ENCODE results near the gene RBM47. TPM values are rescaled to one million over a fixed set of nuclear protein-coding genes. Genes with fewer than 3 reads are reported as not detected.
"Not testable (repeated sequence)": the region's sequence is repeated elsewhere in the genome, so short reads cannot be mapped to it uniquely, and the experiment has no call there.

Gene RBM47
- total and polyA plus RNA-seq, 2 donors (not counting 1 experiment from before 2014, with no cell fraction given), result 5.6 to 12.9 TPM

DNA sequence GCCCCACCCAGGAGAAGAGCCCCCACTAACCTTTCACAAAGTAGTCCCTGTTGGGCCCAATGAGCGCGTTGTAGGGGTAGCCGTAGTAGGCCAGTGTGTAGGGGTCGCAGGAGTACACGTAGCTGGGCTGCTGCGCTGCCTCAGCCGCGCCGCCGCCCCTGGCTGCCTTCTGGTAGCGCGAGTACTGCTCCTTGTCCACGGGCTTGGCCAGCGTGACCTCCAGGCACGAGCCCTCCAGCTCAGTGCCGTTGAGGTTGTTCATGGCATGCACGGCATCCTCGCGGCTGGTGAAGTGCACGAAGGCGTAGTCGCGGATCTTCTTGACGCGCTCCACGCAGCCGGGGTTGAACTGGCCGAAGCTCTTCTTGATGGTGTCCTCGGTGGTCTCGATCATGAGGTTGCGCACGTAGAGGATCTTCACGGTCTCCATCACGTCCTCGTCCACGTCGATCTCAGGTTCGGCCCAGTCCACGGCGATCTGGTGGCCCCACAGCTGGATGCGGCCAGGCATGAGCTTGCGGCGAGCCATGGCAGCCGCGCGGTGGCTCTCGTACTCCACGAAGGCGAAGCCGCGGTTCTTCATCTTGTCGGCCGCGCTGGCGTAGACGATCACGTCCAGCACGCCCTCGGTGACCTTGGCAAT is 191.8 kb downstream of the RBM47 start:
- no peak overlapping the region for H3K27ac ChIP-seq (ENCODE audit: low read length in 2 of 2)
- no peak overlapping the region for H3K9ac ChIP-seq (ENCODE audit: low read length)
- no peaks in the 10 kb centered on the region for H3K79me2 ChIP-seq (ENCODE audit: control insufficient read depth, insufficient read depth, low read length)
- intact Hi-C loops (cut with micrococcal nuclease), result no loop called here
- WGBS (ENCODE audit: insufficient coverage), result 98% methylated on average over 59 of the region's 59 CpGs
- H3K4me1 ChIP-seq (ENCODE audit: control insufficient read depth in 2 of 2, insufficient read depth in 2 of 2, low read length in 2 of 2), result no peaks in the 10 kb centered on the region
- H3K4me2 ChIP-seq (replicated peaks; ENCODE audit: low read depth, low read length, poor library complexity, severe bottlenecking), result no peak overlapping the region
- H2AFZ ChIP-seq (ENCODE audit: insufficient read depth, low read depth, low read length, poor library complexity, severe bottlenecking), result no peak overlapping the region
- no peaks in the 10 kb centered on the region for H3K4me1 Mint-ChIP-seq
- H3K9me3 Mint-ChIP-seq (ENCODE audit: insufficient read depth), result no peaks in the 10 kb centered on the region
- no peak overlapping the region for H3K27ac Mint-ChIP-seq
- no peaks in the 10 kb centered on the region for H3K36me3 ChIP-seq (replicated peaks in 1 of 2; ENCODE audit: control extremely low read depth in 1 of 2, control insufficient read depth in 1 of 2, extremely low read depth in 1 of 2, insufficient read depth in 2 of 2, low read length in 1 of 2)
- H3K9me3 ChIP-seq (ENCODE audit: control extremely low read depth in 1 of 3, control insufficient read depth in 2 of 3, insufficient read depth in 1 of 3, low read length in 2 of 3), result peaks cover 0 to 15% (median 0%) of the 10 kb centered on the region in 3 donors
- ATAC-seq (ENCODE audit: low read depth), result no peak
- TF ChIP-seq EZH2 (IDR thresholded peaks at IDR 0.05; ENCODE audit: borderline replicate concordance, insufficient read depth, low read depth, low read length, poor library complexity, severe bottlenecking), result no peak
- TF ChIP-seq, protein P1, sequence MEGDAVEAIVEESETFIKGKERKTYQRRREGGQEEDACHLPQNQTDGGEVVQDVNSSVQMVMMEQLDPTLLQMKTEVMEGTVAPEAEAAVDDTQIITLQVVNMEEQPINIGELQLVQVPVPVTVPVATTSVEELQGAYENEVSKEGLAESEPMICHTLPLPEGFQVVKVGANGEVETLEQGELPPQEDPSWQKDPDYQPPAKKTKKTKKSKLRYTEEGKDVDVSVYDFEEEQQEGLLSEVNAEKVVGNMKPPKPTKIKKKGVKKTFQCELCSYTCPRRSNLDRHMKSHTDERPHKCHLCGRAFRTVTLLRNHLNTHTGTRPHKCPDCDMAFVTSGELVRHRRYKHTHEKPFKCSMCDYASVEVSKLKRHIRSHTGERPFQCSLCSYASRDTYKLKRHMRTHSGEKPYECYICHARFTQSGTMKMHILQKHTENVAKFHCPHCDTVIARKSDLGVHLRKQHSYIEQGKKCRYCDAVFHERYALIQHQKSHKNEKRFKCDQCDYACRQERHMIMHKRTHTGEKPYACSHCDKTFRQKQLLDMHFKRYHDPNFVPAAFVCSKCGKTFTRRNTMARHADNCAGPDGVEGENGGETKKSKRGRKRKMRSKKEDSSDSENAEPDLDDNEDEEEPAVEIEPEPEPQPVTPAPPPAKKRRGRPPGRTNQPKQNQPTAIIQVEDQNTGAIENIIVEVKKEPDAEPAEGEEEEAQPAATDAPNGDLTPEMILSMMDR (IDR thresholded peaks at IDR 0.05), result no peak
- H3K4me3 Mint-ChIP-seq, result no peak overlapping the region
- H3K27me3 Mint-ChIP-seq, result no peaks in the 10 kb centered on the region
- no peak for DNase-seq
- H3K4me3 ChIP-seq (ENCODE audit: control extremely low read depth in 1 of 5, extremely low read depth in 1 of 5, insufficient read depth in 1 of 5, low read depth in 2 of 5, low read length in 4 of 5), result no peak overlapping the region
- ChIA-PET POLR2A (no interaction called here), CTCF (no interaction called here)
- no peaks in the 10 kb centered on the region for H3K27me3 ChIP-seq (replicated peaks in 1 of 4; ENCODE audit: control extremely low read depth in 1 of 4, control insufficient read depth in 3 of 4, insufficient read depth in 4 of 4, low read length in 3 of 4)
- no peaks in the 10 kb centered on the region for H4K20me1 ChIP-seq (ENCODE audit: control insufficient read depth, insufficient read depth, low read length, poor library complexity, severe bottlenecking)

DNA sequence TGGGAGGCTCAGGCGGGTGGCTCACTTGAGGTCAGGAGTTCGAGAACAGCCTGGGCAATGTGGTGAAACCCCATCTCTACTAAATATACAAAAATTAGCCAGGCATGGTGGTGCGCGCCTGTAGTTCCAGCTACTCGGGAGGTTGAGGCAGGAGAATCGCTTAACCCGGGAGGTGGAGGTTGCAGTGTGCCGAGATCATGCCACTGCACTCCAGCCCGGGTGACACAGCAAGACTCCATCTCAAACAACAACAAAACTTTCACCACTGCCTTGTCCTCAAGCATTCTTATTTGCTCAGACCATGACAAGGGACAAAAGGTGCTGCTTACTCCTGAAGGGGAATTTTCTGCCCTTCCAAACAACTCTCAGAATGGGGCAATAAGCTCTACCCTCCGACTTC is 194.4 kb downstream of the RBM47 start:
- H3K4me1 Mint-ChIP-seq; intact Hi-C loops (cut with micrococcal nuclease); CTCF ChIA-PET: not testable (repeated sequence)

More for the DNA sequence above, 194.4 kb downstream of the RBM47 start:
- H2AFZ ChIP-seq (ENCODE audit: insufficient read depth, low read depth, low read length, poor library complexity, severe bottlenecking); H3K4me1 ChIP-seq (ENCODE audit: control insufficient read depth in 2 of 2, insufficient read depth in 2 of 2, low read length in 2 of 2); H3K4me3 ChIP-seq (ENCODE audit: control extremely low read depth in 1 of 5, extremely low read depth in 1 of 5, insufficient read depth in 1 of 5, low read depth in 2 of 5, low read length in 4 of 5); POLR2A ChIA-PET; H3K9ac ChIP-seq (ENCODE audit: low read length); H3K4me2 ChIP-seq (replicated peaks; ENCODE audit: low read depth, low read length, poor library complexity, severe bottlenecking); H3K9me3 Mint-ChIP-seq (ENCODE audit: insufficient read depth); H4K20me1 ChIP-seq (ENCODE audit: control insufficient read depth, insufficient read depth, low read length, poor library complexity, severe bottlenecking); H3K79me2 ChIP-seq (ENCODE audit: control insufficient read depth, insufficient read depth, low read length); ATAC-seq (ENCODE audit: low read depth); H3K27ac ChIP-seq (ENCODE audit: low read length in 2 of 2); H3K27me3 Mint-ChIP-seq; DNase-seq; H3K27ac Mint-ChIP-seq; H3K36me3 ChIP-seq (replicated peaks in 1 of 2; ENCODE audit: control extremely low read depth in 1 of 2, control insufficient read depth in 1 of 2, extremely low read depth in 1 of 2, insufficient read depth in 2 of 2, low read length in 1 of 2); H3K27me3 ChIP-seq (replicated peaks in 1 of 4; ENCODE audit: control extremely low read depth in 1 of 4, control insufficient read depth in 3 of 4, insufficient read depth in 4 of 4, low read length in 3 of 4); H3K4me3 Mint-ChIP-seq: not testable (repeated sequence)
- 100% methylated on average over 3 of the region's 10 CpGs for whole genome bisulfite sequencing (ENCODE audit: insufficient coverage)
- peaks cover 0 to 15% (median 0%) of the 10 kb centered on the region in 3 donors for H3K9me3 ChIP-seq (ENCODE audit: control extremely low read depth in 1 of 3, control insufficient read depth in 2 of 3, insufficient read depth in 1 of 3, low read length in 2 of 3)

All from B cell (primary cell).